Neural progenitor cell (in vitro differentiated cells): Measurements from ENCODE around the gene TMEM123. TPM values are rescaled to one million over a fixed set of nuclear protein-coding genes. Genes with fewer than 3 reads are reported as not detected.
A peak's percentile ranks its signal among the peaks of the same experiment; 100 is the strongest.

Experiments
- DNase-seq: peaks from one replicate; pipeline ENCODE4 v3.0.0-alpha.2; 2016; ENCODE audit warnings: low spot score
- H2AFZ ChIP-seq: fragments of 200-600 bp; sonication (generic); replicated peaks from 2 replicates; pipeline ENCODE4 v1.6.1; 2016; ENCODE audit warnings: antibody characterized with exemption
- H3F3A ChIP-seq: fragments of 200-600 bp; sonication (generic); 2 replicates; pipeline ENCODE4 v1.6.1; 2016; ENCODE audit warnings: antibody characterized with exemption, low read depth
- H3K27ac ChIP-seq: fragments of 200-600 bp; sonication (generic); 2 replicates; pipeline ENCODE4 v1.5.1; 2016; ENCODE audit warnings: mild to moderate bottlenecking
- H3K27me3 ChIP-seq: fragments of 200-600 bp; sonication (generic); 2 replicates; pipeline ENCODE4 v1.6.1; 2016; ENCODE audit warnings: mild to moderate bottlenecking, moderate library complexity
- H3K36me3 ChIP-seq: fragments of 200-600 bp; sonication (generic); 2 replicates; pipeline ENCODE4 v1.5.1; 2016
- H3K4me1 ChIP-seq: fragments of 200-600 bp; sonication (generic); 2 replicates; pipeline ENCODE4 v1.6.1; 2016; ENCODE audit warnings: mixed run types
- H3K4me2 ChIP-seq: fragments of 200-600 bp; sonication (generic); 2 replicates; pipeline ENCODE4 v1.6.1; 2016
- H3K4me3 ChIP-seq: fragments of 200-600 bp; sonication (generic); 2 replicates; pipeline ENCODE4 v1.5.1; 2016
- H3K79me2 ChIP-seq: fragments of 200-600 bp; sonication (generic); 2 replicates; pipeline ENCODE4 v1.6.1; 2016; ENCODE audit warnings: low read depth
- H3K9ac ChIP-seq: fragments of 200-600 bp; sonication (generic); 2 replicates; pipeline ENCODE4 v1.6.1; 2016
- H3K9me3 ChIP-seq: fragments of 200-600 bp; sonication (generic); 2 replicates; pipeline ENCODE4 v1.5.1; 2016; ENCODE audit warnings: low read depth
- H4K20me1 ChIP-seq: fragments of 200-600 bp; sonication (generic); 2 replicates; pipeline ENCODE4 v1.6.1; 2016; ENCODE audit warnings: low read depth
- H3K27ac Mint-ChIP-seq: 3 replicates; pipeline ENCODE4 v1.8.0; 2021; ENCODE audit warnings: mixed read lengths
- H3K27me3 Mint-ChIP-seq: 2 replicates; pipeline ENCODE4 v1.8.0; 2022; ENCODE audit warnings: low read depth, mild to moderate bottlenecking, inconsistent platforms, moderate library complexity, mixed read lengths; ENCODE audit not compliant: insufficient read depth
- H3K36me3 Mint-ChIP-seq: 3 replicates; pipeline ENCODE4 v1.8.0; 2021; ENCODE audit warnings: mixed read lengths
- H3K4me1 Mint-ChIP-seq: 3 replicates; pipeline ENCODE4 v1.8.0; 2021; ENCODE audit warnings: mixed read lengths
- H3K4me3 Mint-ChIP-seq: 3 replicates; pipeline ENCODE4 v1.8.0; 2021; ENCODE audit warnings: mild to moderate bottlenecking, moderate library complexity, mixed read lengths
- H3K9me3 Mint-ChIP-seq: 3 replicates; pipeline ENCODE4 v1.8.0; 2020; ENCODE audit warnings: mixed read lengths
- CTCF ChIP-seq: fragments of 200-600 bp; sonication (generic); IDR thresholded peaks from 2 replicates; pipeline ENCODE4 v1.5.1; 2017; ENCODE audit warnings: antibody characterized with exemption, mild to moderate bottlenecking
- EZH2 ChIP-seq: fragments of 200-600 bp; sonication (generic); IDR thresholded peaks from 2 replicates; pipeline ENCODE4 v1.6.1; 2017; ENCODE audit warnings: antibody characterized with exemption, mild to moderate bottlenecking, moderate library complexity
- EZH2phosphoT487 ChIP-seq: fragments of 200-600 bp; sonication (generic); IDR thresholded peaks from 2 replicates; pipeline ENCODE4 v1.6.1; 2017; ENCODE audit warnings: antibody characterized with exemption
- total RNA-seq: library from RNA; depleted of rRNA; stranded (reverse); fragments of >200 nt; gene quantifications from 2 replicates; pipeline ENCODE4 v1.2.3, GENCODE V29; 2015; ENCODE audit warnings: low replicate concordance

TMEM123 gene
- total RNA-seq, 1 donor from 2014 or later, result 230 TPM

GRCh38 chr11:102464037-102464436 lies 11.5 kb upstream of the TMEM123 start:
- TF ChIP-seq EZH2 (no peak), EZH2phosphoT487 (no peak), CTCF (no peak)
- H3K4me1 ChIP-seq, result peaks cover 8% of the 10 kb centered on the region
- H3K79me2 ChIP-seq, result no peaks in the 10 kb centered on the region
- H3K27me3 ChIP-seq, result no peaks in the 10 kb centered on the region
- no peak overlapping the region for H3K27ac ChIP-seq
- Mint-ChIP-seq H3K9me3 (no peaks in the 10 kb centered on the region), H3K36me3 (no peaks in the 10 kb centered on the region), H3K27me3 (peaks cover 7% of the 10 kb centered on the region), H3K4me3 (no peak overlapping the region), H3K4me1 (peaks cover 2% of the 10 kb centered on the region), H3K27ac (no peak overlapping the region)
- no peaks in the 10 kb centered on the region for H3K9me3 ChIP-seq
- no peak overlapping the region for H3K4me3 ChIP-seq
- H3K4me2 ChIP-seq, result no peak overlapping the region
- DNase-seq, result no peak
- peaks cover 5% of the 10 kb centered on the region for H3F3A ChIP-seq
- no peaks in the 10 kb centered on the region for H3K36me3 ChIP-seq
- H4K20me1 ChIP-seq, result no peaks in the 10 kb centered on the region
- no peak overlapping the region for H3K9ac ChIP-seq
- H2AFZ ChIP-seq, result no peak overlapping the region

GRCh38 chr11:102462610-102463009 lies 10.0 kb upstream of the TMEM123 start:
- no peak overlapping the region for H3K27ac Mint-ChIP-seq

GRCh38 chr11:102459393-102459792 lies 6.8 kb upstream of the TMEM123 start:
- Mint-ChIP-seq H3K27me3 (peaks cover 7% of the 10 kb centered on the region), H3K27ac (no peak overlapping the region), H3K9me3 (no peaks in the 10 kb centered on the region), H3K4me3 (no peak overlapping the region), H3K36me3 (no peaks in the 10 kb centered on the region), H3K4me1 (peaks cover 12% of the 10 kb centered on the region)
- peaks cover 24% of the 10 kb centered on the region for H3F3A ChIP-seq
- DNase-seq, result no peak
- H3K4me2 ChIP-seq, result peak overlapping the region; percentile 47
- H3K4me1 ChIP-seq, result peaks cover 29% of the 10 kb centered on the region
- H3K9ac ChIP-seq, result no peak overlapping the region
- no peaks in the 10 kb centered on the region for H3K79me2 ChIP-seq
- no peaks in the 10 kb centered on the region for H3K36me3 ChIP-seq
- no peak overlapping the region for H3K4me3 ChIP-seq
- H4K20me1 ChIP-seq, result no peaks in the 10 kb centered on the region
- no peak overlapping the region for H2AFZ ChIP-seq
- TF ChIP-seq CTCF (no peak), EZH2 (no peak), EZH2phosphoT487 (no peak)
- no peaks in the 10 kb centered on the region for H3K9me3 ChIP-seq
- peak overlapping the region; percentile 32 for H3K27ac ChIP-seq
- H3K27me3 ChIP-seq, result peaks cover 5% of the 10 kb centered on the region

More at GRCh38 chr11:102462610-102463009, 10.0 kb upstream of the TMEM123 start:
- Mint-ChIP-seq H3K4me3 (no peak overlapping the region), H3K9me3 (no peaks in the 10 kb centered on the region), H3K36me3 (no peaks in the 10 kb centered on the region), H3K4me1 (peaks cover 6% of the 10 kb centered on the region), H3K27me3 (peaks cover 7% of the 10 kb centered on the region)
- H3K79me2 ChIP-seq, result no peaks in the 10 kb centered on the region
- H3K4me2 ChIP-seq, result no peak overlapping the region
- H3K27me3 ChIP-seq, result no peaks in the 10 kb centered on the region
- no peaks in the 10 kb centered on the region for H3K9me3 ChIP-seq
- H3F3A ChIP-seq, result peaks cover 15% of the 10 kb centered on the region
- no peak overlapping the region for H3K4me3 ChIP-seq
- no peaks in the 10 kb centered on the region for H3K36me3 ChIP-seq
- TF ChIP-seq EZH2phosphoT487 (no peak), EZH2 (no peak), CTCF (no peak)
- H2AFZ ChIP-seq, result no peak overlapping the region
- H3K27ac ChIP-seq, result no peak overlapping the region
- peaks cover 19% of the 10 kb centered on the region for H3K4me1 ChIP-seq
- no peak overlapping the region for H3K9ac ChIP-seq
- H4K20me1 ChIP-seq, result no peaks in the 10 kb centered on the region
- DNase-seq, result no peak
